Omental fat pad (tissue), 4 donors: ENCODE results near the gene METTL13. TPM values are rescaled to one million over a fixed set of nuclear protein-coding genes. Genes with fewer than 3 reads are reported as not detected.
A peak's percentile ranks its signal among the peaks of the same experiment; 100 is the strongest.

Source experiments
- ATAC-seq: fragments of 150-250 bp; one replicate; pipeline ENCODE4 v1.9.1; 2016; ENCODE audit warnings: mild to moderate bottlenecking, moderate library complexity; ENCODE audit not compliant: low FRiP score
- DNase-seq: peaks from one replicate; pipeline ENCODE4 v3.0.0-alpha.2; 2019; ENCODE audit warnings: low spot score
- total RNA-seq, 4 donors: library from RNA; depleted of rRNA; stranded (reverse); fragments of >200 nt; gene quantifications; one replicate each; pipeline ENCODE4 v1.1.0, GENCODE V29; 2016
- TF ChIP-seq, protein P1 (sequence below), 3 donors: fragments of 450-650 bp; IDR thresholded peaks; one replicate each; pipeline ENCODE4 v1.5.1; 2016 to 2017; ENCODE audit warnings: antibody characterized with exemption in 3 of 3, mild to moderate bottlenecking in 3 of 3, moderate library complexity in 2 of 3

The METTL13 gene
- total RNA-seq, 4 donors from 2014 or later = 21.3 to 29.2 (median 23.5) TPM

DNA sequence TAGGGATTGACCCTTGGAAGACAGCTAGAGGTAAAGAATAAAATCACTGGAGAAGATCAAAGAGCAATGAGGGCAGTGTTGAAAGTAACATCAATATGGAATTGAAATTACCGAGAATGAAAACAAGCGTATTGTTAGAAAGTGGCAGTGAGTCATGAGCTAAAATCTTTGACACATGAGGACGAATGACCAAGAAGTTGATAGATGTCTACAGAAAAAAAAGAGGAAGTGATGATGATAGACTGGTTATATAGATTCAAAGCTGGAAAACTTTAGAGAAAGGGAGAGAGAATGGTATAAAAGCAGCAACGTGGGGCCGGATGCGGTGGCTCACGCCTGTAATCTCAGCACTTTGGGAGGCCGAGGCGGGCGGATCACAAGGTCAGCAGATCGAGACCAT, 47.3 kb downstream of the METTL13 start:
- DNase-seq = no peak
- TF ChIP-seq, protein P1, sequence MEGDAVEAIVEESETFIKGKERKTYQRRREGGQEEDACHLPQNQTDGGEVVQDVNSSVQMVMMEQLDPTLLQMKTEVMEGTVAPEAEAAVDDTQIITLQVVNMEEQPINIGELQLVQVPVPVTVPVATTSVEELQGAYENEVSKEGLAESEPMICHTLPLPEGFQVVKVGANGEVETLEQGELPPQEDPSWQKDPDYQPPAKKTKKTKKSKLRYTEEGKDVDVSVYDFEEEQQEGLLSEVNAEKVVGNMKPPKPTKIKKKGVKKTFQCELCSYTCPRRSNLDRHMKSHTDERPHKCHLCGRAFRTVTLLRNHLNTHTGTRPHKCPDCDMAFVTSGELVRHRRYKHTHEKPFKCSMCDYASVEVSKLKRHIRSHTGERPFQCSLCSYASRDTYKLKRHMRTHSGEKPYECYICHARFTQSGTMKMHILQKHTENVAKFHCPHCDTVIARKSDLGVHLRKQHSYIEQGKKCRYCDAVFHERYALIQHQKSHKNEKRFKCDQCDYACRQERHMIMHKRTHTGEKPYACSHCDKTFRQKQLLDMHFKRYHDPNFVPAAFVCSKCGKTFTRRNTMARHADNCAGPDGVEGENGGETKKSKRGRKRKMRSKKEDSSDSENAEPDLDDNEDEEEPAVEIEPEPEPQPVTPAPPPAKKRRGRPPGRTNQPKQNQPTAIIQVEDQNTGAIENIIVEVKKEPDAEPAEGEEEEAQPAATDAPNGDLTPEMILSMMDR (IDR thresholded peaks at IDR 0.05) = no peak
- no peak for ATAC-seq

DNA sequence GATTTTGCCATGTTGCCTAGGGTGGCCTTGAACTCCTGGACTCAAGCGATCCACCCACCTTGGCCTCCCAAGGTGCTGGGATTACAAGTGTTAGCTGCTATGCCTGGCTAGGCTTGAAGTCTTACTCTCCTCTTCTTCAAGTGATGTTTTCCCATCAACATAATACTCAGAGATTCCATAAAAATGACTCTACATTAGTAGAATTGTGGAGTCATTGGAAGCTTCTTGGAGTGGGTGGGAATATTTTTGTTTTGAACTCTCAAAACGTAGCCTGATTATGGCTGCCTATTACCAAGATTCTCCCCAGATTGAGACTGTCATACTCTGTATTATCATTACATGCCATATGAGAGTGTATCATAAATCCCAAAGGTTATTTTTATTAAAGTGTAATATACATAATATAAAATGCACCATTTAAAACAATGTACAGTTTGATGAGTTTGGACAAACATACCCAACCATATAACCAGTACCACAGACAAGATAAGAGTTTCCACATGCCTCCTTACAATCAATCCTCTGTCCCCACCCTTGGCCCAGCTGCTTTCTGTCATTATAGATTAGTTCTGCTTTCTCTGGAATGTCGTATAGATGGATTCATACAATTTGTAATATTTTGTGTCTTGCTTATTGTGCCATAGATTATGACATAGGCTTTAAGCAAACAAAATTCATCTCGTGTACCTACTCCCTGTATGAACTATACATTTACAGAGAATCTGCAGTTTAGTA, 51.8 kb downstream of the METTL13 start:
- no peak for DNase-seq
- TF ChIP-seq, protein P1 (IDR thresholded peaks at IDR 0.05) = no peak
- no peak for ATAC-seq

DNA sequence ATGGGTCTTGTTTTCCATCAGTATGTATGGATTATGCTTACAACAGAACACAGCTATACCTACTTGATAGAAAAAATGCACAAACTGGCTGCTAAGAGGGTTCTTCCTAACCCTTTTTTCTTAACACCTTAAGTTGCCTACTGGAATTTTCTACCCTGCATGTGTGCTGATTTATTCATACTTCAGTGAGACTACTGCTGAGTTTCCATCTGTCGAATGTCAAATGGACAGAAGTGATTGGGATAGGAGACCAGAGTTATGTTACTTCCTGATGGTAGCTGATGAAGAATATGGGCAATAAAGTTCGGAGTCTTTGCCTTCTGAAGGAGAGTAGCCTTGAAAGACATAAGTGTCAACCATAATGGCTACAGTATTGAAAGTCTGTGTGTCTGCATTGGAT, 53.4 kb downstream of the METTL13 start:
- ATAC-seq (no peak), DNase-seq (no peak)
- TF ChIP-seq, protein P1 (IDR thresholded peaks at IDR 0.05) = no peak

DNA sequence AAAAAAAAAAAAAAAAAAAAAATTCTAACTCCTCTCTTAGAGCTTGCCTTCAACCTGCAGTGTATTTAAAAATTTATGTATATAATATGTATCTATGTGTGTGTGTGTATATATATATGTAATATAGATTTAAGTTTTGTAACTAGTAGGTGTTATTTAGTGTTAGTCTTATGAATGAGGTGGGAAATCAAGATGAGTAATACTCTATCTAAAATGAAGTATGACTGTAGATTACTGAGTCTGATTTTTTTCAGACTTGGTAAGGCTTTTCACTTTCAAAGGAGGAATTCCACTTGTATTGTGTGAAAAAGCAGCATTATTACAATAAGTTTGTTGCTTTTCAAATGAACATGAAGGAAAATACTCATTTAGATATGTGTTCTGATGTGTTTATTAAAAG, 54.4 kb downstream of the METTL13 start:
- no peak for ATAC-seq
- TF ChIP-seq, protein P1 (IDR thresholded peaks at IDR 0.05) = no peak

DNA sequence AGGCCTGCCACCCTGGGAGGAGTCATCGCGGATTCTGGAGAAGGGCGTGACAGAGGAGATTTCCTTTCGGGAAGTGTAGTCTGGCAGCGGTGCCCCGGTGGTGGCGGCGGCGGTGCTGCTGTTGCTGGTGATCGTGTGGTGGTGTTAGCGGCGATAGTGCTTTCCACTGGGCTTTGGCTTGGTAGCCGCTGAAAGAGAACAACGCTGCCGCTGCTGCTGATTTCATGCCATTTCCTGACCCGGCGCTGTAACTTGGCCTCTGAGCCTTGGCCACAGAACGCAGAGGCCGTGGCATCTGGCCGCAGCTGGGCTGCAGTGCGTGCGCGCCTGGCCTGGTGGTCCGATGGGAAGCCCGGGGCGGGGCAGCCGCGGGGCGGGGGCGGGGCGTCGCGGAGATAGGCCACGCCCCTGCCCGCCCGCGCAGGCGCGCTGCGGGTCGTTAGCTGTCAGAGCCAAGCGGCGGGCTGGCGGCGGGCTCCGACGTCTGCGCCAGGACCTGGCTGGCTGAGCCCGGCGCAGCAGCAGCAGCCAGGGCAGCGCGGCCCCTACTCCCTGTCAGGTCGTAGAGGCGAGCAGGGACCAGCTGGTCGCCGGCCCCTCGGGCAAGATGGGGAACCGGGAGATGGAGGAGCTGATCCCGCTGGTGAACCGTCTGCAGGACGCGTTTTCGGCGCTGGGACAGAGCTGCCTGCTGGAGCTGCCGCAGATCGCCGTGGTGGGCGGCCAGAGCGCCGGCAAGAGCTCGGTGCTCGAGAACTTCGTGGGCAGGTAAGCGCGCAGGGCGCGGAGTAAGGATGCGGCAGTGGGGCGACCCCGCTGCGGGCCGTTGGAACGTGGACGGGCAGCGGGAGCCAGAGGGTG, 59.8 kb downstream of the METTL13 start, which contains the start of gene DNM3:
Gene DNM3 (plus strand): TSS at position 449 of the 861 bp plus-strand sequence. CDS start 159 bp downstream, at position 608.
- ATAC-seq = peak; percentile 98
- TF ChIP-seq, protein P1 (IDR thresholded peaks at IDR 0.05) = no peak
- peak; percentile 42 for DNase-seq

More for the DNA sequence above, 54.4 kb downstream of the METTL13 start:
- no peak for DNase-seq

DNA sequence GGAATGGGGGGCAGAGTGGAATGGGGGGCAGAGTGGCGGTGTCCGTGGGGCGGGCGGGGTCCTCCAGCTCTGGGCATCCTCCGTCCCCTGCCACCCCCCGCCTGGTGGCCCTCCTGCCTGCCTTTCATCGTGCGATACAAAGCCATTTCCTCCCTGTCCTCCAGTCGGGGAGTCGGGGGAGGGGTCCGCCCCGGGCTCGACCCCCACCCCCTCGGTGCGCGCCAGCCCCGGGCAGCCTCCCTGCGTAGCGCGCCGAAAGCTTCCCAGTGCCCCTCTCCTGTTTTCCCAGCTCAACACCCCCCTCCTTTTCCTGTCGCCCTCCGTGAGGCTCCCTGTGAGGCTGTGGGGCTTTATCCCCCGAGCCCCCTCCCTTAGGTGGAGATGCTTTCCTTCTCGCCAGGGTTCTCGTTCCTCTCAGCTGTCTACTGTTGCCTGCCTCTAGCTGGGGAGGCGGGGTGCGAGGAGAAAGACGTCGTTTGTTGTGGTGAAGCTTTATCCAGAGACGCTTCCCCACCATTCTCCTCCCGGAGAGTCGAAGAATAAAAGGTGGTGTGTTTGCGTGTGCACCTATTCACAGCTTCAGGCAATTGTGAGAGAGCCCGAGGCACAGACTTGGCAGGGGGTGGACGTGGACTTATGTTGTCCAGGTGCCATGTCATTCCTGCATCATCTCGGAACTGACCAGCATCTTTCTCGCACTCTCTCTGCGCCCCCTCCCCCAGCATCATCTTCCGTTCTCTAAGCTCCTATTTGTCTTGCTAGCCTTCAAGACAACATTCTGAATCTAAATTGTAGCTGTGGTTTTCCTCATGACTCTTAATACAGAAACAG, 60.7 kb downstream of the METTL13 start:
- TF ChIP-seq, protein P1 (IDR thresholded peaks at IDR 0.05) = no peak
- DNase-seq = no peak
- no peak for ATAC-seq
